Central memory CD8-positive, alpha-beta T cell (primary cell): Measurements from ENCODE around the gene LYST.
"Not testable (repeated sequence)": the region's sequence is repeated elsewhere in the genome, so short reads cannot be mapped to it uniquely, and the experiment has no call there.

Experiments used
- ATAC-seq: fragments of 150-1000 bp; cut with Tn5 transposase; replicated peaks from 2 replicates; pipeline ENCODE4 v1.10.0; 2022; ENCODE audit warnings: mild to moderate bottlenecking, moderate FRiP score, moderate number of reproducible peaks; ENCODE audit not compliant: poor library complexity, severe bottlenecking; ENCODE audit errors: extremely low read depth
- DNase-seq, 2 donors: peaks; one replicate each; pipeline ENCODE4 v3.0.0; 2021; ENCODE audit warnings: low spot score in 2 of 2
- H3K27ac Mint-ChIP-seq: one replicate; pipeline ENCODE4 v1.8.0; 2022; ENCODE audit warnings: low read depth, mild to moderate bottlenecking, moderate library complexity, mixed read lengths
- H3K27me3 Mint-ChIP-seq: one replicate; pipeline ENCODE4 v1.8.0; 2022; ENCODE audit warnings: mixed read lengths
- H3K36me3 Mint-ChIP-seq: one replicate; pipeline ENCODE4 v1.8.0; 2022; ENCODE audit warnings: mild to moderate bottlenecking, moderate library complexity, mixed read lengths; ENCODE audit not compliant: insufficient read depth
- H3K4me1 Mint-ChIP-seq: one replicate; pipeline ENCODE4 v1.8.0; 2022; ENCODE audit warnings: mixed read lengths
- H3K4me3 Mint-ChIP-seq: one replicate; pipeline ENCODE4 v1.8.0; 2022; ENCODE audit warnings: mild to moderate bottlenecking, moderate library complexity, mixed read lengths
- H3K9me3 Mint-ChIP-seq: one replicate; pipeline ENCODE4 v1.8.0; 2022; ENCODE audit warnings: mixed read lengths

The LYST gene

GRCh38 chr1:235635938-235636662 is 230.6 kb downstream of the LYST start:
- Mint-ChIP-seq H3K4me3 (no peak overlapping the region), H3K27me3 (peaks cover 11% of the 10 kb centered on the region), H3K4me1 (no peaks in the 10 kb centered on the region), H3K9me3 (no peaks in the 10 kb centered on the region), H3K27ac (no peak overlapping the region), H3K36me3 (peaks cover 2% of the 10 kb centered on the region)
- DNase-seq (no peak), ATAC-seq (no peak)

DNA sequence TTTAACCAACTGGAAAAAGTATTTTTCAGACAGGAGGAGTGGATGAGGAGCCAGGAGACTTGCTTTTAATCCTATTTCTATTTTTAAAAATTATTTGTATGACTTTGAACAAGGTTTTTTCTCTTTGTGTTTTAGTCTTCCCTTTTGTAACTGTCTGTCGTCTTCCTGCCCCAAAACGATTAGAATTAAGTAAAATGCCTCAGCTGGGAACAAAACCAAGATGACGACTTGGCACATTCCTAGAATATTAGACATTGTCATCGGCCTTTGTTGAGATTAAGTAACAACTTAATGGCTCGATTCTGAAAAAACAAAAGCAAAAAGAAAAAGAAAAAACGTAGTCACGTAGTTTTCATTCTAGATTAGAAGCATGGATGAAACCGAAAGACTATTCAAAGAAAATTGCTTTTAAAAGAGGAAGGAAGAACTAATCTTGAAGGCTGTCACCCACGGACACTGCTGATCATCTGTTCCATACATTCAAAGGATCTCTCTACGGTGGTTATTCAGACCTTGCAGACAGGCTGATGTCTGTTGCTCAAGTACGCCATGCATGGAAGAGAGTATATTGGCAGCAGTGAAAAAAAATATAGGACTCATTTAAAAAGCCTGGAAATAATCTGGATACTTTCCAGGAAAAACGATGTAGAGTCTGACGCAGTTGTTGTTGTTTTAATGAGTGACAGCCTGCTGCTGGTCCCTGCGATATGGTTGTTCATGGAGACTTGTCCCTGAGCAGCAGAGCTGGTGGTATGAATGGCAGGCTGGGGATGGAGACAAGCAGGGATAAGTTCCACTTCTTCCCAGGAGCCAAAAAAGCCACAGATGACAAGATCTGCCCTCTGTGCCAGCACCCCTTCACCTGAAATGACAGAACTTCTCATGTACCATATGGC is 234.0 kb downstream of the LYST start:
- Mint-ChIP-seq H3K27me3 (peaks cover 19% of the 10 kb centered on the region), H3K4me3 (no peak overlapping the region), H3K4me1 (no peaks in the 10 kb centered on the region), H3K27ac (no peak overlapping the region), H3K36me3 (peaks cover 3% of the 10 kb centered on the region), H3K9me3 (no peaks in the 10 kb centered on the region)
- DNase-seq, result no peak
- ATAC-seq, result no peak

- H3K4me1 Mint-ChIP-seq, result no peaks in the 10 kb centered on the region
- H3K27me3 Mint-ChIP-seq, result peaks cover 20% of the 10 kb centered on the region
- peaks cover 4% of the 10 kb centered on the region for H3K36me3 Mint-ChIP-seq
- ATAC-seq, result no peak
- H3K27ac Mint-ChIP-seq, result no peak overlapping the region
- H3K9me3 Mint-ChIP-seq, result no peaks in the 10 kb centered on the region
- DNase-seq, result no peak
- H3K4me3 Mint-ChIP-seq, result no peak overlapping the region
Observed at GRCh38 chr1:235631816-235632215, 234.9 kb downstream of the LYST start.

GRCh38 chr1:235628316-235629005 is 238.2 kb downstream of the LYST start:
- DNase-seq, result no peak
- ATAC-seq, result no peak
- Mint-ChIP-seq H3K4me3 (no peak overlapping the region), H3K9me3 (no peaks in the 10 kb centered on the region), H3K27me3 (peaks cover 32% of the 10 kb centered on the region), H3K27ac (no peak overlapping the region), H3K4me1 (no peaks in the 10 kb centered on the region), H3K36me3 (peaks cover 8% of the 10 kb centered on the region)

DNA sequence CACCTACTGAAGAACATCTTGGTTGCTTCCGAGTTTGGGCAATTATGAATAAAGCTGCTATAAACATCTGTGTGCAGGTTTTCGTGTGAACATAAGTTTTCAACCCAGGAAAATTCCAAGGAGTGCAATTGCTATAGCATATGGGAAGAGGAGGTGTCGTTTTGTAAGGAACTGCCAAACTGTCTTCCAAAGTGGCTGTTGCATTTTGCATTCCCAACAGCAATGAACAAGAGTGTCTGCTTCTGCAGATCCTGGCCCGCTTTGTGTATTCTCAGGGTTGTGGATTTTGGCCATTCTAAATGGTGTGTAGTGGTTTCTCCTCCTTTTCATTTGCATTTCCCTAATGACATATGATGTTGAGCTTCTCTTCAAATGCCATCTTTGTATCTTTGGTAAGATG is 240.9 kb downstream of the LYST start:
- Mint-ChIP-seq H3K4me1 (no peaks in the 10 kb centered on the region), H3K27ac (no peak overlapping the region), H3K4me3 (no peak overlapping the region), H3K27me3 (peaks cover 38% of the 10 kb centered on the region), H3K9me3 (no peaks in the 10 kb centered on the region), H3K36me3 (peaks cover 6% of the 10 kb centered on the region)
- ATAC-seq (no peak), DNase-seq (no peak)

- Mint-ChIP-seq H3K9me3 (no peaks in the 10 kb centered on the region), H3K36me3 (peaks cover 6% of the 10 kb centered on the region), H3K4me3 (no peak overlapping the region), H3K4me1 (no peaks in the 10 kb centered on the region), H3K27me3 (peaks cover 38% of the 10 kb centered on the region), H3K27ac (no peak overlapping the region)
- DNase-seq (no peak), ATAC-seq (no peak)
Observed at GRCh38 chr1:235625340-235625739, 241.4 kb downstream of the LYST start.

GRCh38 chr1:235624721-235625333 is 241.9 kb downstream of the LYST start:
- Mint-ChIP-seq H3K27ac (no peak overlapping the region), H3K4me1 (no peaks in the 10 kb centered on the region), H3K36me3 (peaks cover 6% of the 10 kb centered on the region), H3K9me3 (no peaks in the 10 kb centered on the region), H3K27me3 (peaks cover 38% of the 10 kb centered on the region), H3K4me3 (no peak overlapping the region)
- DNase-seq (no peak), ATAC-seq (no peak)

DNA sequence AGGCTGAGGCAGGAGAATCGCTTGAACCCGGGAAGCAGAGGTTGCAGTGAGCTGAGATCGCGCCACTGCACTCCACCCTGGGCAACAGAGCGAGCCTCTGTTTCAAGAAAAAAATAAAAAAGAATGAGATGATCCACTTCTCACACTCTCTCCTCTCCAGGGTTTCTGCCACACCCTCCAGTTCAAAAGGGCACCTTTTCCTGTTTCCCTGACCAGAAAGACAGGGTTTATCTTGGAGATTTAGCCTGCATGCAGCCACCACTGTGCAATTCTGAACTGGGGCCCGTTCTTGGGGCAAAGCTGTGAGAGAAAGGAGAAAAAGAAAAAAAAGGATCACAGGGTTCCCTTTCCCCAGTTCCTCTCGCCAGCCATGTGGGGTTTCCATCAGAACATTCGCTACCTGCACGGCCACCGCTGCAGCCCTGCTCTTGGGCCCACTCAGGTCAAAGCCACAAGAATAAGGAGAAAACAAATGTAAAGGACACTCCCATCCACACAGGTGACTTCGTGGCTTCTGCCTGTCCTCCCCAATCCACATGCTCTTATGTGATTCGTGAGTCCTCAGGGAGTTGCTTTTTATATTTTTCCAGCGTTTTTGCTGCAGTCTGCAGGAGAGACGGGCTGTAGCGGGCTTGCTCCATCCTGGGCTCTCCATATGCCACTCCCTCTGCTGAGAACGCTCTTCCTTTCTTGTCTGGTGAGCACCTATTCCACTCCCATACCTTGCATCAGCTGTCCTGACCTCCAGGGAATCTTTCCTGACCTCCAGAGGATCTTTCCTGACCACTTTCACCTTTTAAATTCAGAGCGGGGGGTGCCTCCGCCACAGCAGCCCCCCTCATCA is 243.5 kb downstream of the LYST start:
- no peak for ATAC-seq
- Mint-ChIP-seq H3K9me3 (no peaks in the 10 kb centered on the region), H3K4me1 (no peaks in the 10 kb centered on the region), H3K27me3 (peaks cover 35% of the 10 kb centered on the region), H3K4me3 (no peak overlapping the region), H3K27ac (no peak overlapping the region), H3K36me3 (peaks cover 6% of the 10 kb centered on the region)
- DNase-seq, result no peak

GRCh38 chr1:235619149-235619548 is 247.6 kb downstream of the LYST start:
- not testable (repeated sequence) for H3K4me3 Mint-ChIP-seq, DNase-seq, H3K36me3 Mint-ChIP-seq, H3K27ac Mint-ChIP-seq, ATAC-seq, H3K4me1 Mint-ChIP-seq, H3K9me3 Mint-ChIP-seq
- peaks cover 13% of the 10 kb centered on the region for H3K27me3 Mint-ChIP-seq

GRCh38 chr1:235617808-235618207 is 248.9 kb downstream of the LYST start:
- Mint-ChIP-seq H3K4me1 (no peaks in the 10 kb centered on the region), H3K9me3 (no peaks in the 10 kb centered on the region), H3K27me3 (no peaks in the 10 kb centered on the region), H3K36me3 (no peaks in the 10 kb centered on the region), H3K4me3 (no peak overlapping the region), H3K27ac (no peak overlapping the region)
- ATAC-seq, result no peak
- DNase-seq, result no peak

DNA sequence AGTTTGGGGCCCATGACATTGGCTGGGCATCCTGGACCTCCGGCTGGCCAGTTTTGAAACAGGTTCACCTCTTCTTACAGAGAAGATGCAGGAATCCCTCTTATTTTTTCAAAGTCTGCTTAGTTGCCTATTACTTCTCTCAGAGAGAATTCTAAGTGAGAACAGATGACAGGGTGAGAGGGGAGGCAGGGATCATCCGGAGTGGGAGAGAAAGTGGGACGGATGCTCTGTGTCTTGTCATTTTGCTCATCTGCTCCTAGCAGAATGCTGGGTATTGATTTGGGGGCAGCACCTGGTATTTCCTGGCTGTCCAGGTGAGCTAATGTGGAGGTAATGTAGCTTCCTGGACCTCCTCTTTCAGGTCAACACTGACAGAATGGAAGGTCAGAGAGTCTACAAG is 249.6 kb downstream of the LYST start:
- H3K4me3 Mint-ChIP-seq, result no peak overlapping the region
- DNase-seq, result no peak
- no peak for ATAC-seq
- H3K27me3 Mint-ChIP-seq, result no peaks in the 10 kb centered on the region
- H3K27ac Mint-ChIP-seq, result no peak overlapping the region
- H3K9me3 Mint-ChIP-seq, result no peaks in the 10 kb centered on the region
- H3K4me1 Mint-ChIP-seq, result no peaks in the 10 kb centered on the region
- no peaks in the 10 kb centered on the region for H3K36me3 Mint-ChIP-seq
